Measurements from ENCODE around the gene ATP5PO. TPM values are rescaled to one million over a fixed set of nuclear protein-coding genes. Genes with fewer than 3 reads are reported as not detected.
"Not testable (repeated sequence)": the region's sequence is repeated elsewhere in the genome, so short reads cannot be mapped to it uniquely, and the experiment has no call there.

ATP5PO gene
- total and polyA plus RNA-seq, 5 donors from 2014 or later, result 119 to 458 (median 418) TPM

GRCh38 chr21:33863191-33863590 is 52.4 kb downstream of the ATP5PO start:
- not testable (repeated sequence) for H3K9me3 ChIP-seq (ENCODE audit: control insufficient read depth in 2 of 2, low read length in 2 of 2); H3K9me3 Mint-ChIP-seq; H3K36me3 ChIP-seq (ENCODE audit: control insufficient read depth, insufficient read depth, low read length); H3K27ac ChIP-seq (ENCODE audit: insufficient read depth, low read length, poor library complexity, severe bottlenecking); H3K27me3 Mint-ChIP-seq; H3K4me3 Mint-ChIP-seq; DNase-seq; H3K4me1 Mint-ChIP-seq; ATAC-seq (ENCODE audit: low read depth in 2 of 2); H3K36me3 Mint-ChIP-seq; H3K27me3 ChIP-seq (ENCODE audit: control insufficient read depth, insufficient read depth, low read length); H3K4me3 ChIP-seq (ENCODE audit: low read depth, low read length); H3K4me1 ChIP-seq (ENCODE audit: control insufficient read depth, insufficient read depth, low read length, poor library complexity, severe bottlenecking); H3K27ac Mint-ChIP-seq

GRCh38 chr21:33861125-33861524 is 54.5 kb downstream of the ATP5PO start:
- Mint-ChIP-seq H3K27ac (no peak overlapping the region), H3K36me3 (no peaks in the 10 kb centered on the region), H3K4me3 (no peak overlapping the region), H3K4me1 (no peaks in the 10 kb centered on the region), H3K27me3 (no peaks in the 10 kb centered on the region), H3K9me3 (no peaks in the 10 kb centered on the region)
- no peak overlapping the region for H3K27ac ChIP-seq (ENCODE audit: insufficient read depth, low read length, poor library complexity, severe bottlenecking)
- ATAC-seq (ENCODE audit: low read depth in 2 of 2) (no peak), DNase-seq (no peak)
- H3K36me3 ChIP-seq (ENCODE audit: control insufficient read depth, insufficient read depth, low read length), result no peaks in the 10 kb centered on the region
- no peaks in the 10 kb centered on the region for H3K27me3 ChIP-seq (ENCODE audit: control insufficient read depth, insufficient read depth, low read length)
- no peaks in the 10 kb centered on the region for H3K9me3 ChIP-seq (ENCODE audit: control insufficient read depth in 2 of 2, low read length in 2 of 2)
- H3K4me3 ChIP-seq (ENCODE audit: low read depth, low read length), result no peak overlapping the region
- H3K4me1 ChIP-seq (ENCODE audit: control insufficient read depth, insufficient read depth, low read length, poor library complexity, severe bottlenecking), result no peaks in the 10 kb centered on the region

GRCh38 chr21:33860332-33860879 is 55.2 kb downstream of the ATP5PO start:
- Mint-ChIP-seq H3K27me3 (no peaks in the 10 kb centered on the region), H3K36me3 (no peaks in the 10 kb centered on the region)

DNA sequence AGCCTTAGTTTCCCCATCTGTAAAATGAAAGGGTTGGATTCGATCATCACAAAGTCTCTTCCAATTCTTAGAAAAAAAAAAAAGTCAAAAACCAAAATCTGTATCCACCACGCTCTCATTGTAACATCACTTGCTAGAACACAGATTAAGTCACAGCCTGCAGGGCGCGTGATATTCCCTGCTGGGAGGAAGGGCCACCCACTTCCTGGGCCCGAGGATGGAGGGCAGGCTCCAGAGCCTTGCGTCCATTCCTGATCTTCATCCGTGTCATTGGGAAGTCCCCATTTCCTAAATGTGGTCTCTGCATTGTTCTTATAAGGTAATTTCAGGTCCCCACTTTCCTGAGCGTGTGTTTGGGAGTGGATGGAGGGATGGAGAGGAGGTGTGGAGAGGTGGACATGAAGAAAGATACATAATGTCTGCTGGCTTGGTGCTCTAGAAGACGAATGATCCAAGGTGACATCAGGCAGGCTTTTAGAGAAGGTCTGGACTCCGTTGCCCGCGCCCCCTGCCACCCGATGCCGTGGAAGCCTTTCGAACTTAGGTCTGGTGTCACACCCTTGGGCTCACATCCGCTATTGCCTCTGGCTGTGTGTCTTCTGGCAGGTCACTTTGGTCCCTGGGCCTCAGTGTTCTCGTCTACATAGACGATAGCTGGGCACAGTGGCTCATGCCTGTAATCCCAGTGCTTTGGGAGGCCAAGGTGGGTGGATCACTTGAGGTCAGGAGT is 56.1 kb downstream of the ATP5PO start:
- H3K27ac ChIP-seq (ENCODE audit: insufficient read depth, low read length, poor library complexity, severe bottlenecking), result no peak overlapping the region
- H3K36me3 ChIP-seq (ENCODE audit: control insufficient read depth, insufficient read depth, low read length), result no peaks in the 10 kb centered on the region
- no peaks in the 10 kb centered on the region for H3K9me3 Mint-ChIP-seq
- no peaks in the 10 kb centered on the region for H3K36me3 Mint-ChIP-seq
- no peak overlapping the region for H3K27ac Mint-ChIP-seq
- ATAC-seq (ENCODE audit: low read depth in 2 of 2), result no peak
- H3K4me1 Mint-ChIP-seq, result no peaks in the 10 kb centered on the region
- H3K4me3 ChIP-seq (ENCODE audit: low read depth, low read length), result no peak overlapping the region
- H3K27me3 Mint-ChIP-seq, result no peaks in the 10 kb centered on the region
- H3K9me3 ChIP-seq (ENCODE audit: control insufficient read depth in 2 of 2, low read length in 2 of 2), result no peaks in the 10 kb centered on the region
- DNase-seq, result no peak
- H3K4me1 ChIP-seq (ENCODE audit: control insufficient read depth, insufficient read depth, low read length, poor library complexity, severe bottlenecking), result no peaks in the 10 kb centered on the region
- no peaks in the 10 kb centered on the region for H3K27me3 ChIP-seq (ENCODE audit: control insufficient read depth, insufficient read depth, low read length)
- H3K4me3 Mint-ChIP-seq, result no peak overlapping the region

More at GRCh38 chr21:33860332-33860879, 55.2 kb downstream of the ATP5PO start:
- ATAC-seq (ENCODE audit: low read depth in 2 of 2), result no peak
- H3K9me3 Mint-ChIP-seq, result no peaks in the 10 kb centered on the region
- Histone ChIP-seq H3K27me3 (ENCODE audit: control insufficient read depth, insufficient read depth, low read length) (no peaks in the 10 kb centered on the region), H3K27ac (ENCODE audit: insufficient read depth, low read length, poor library complexity, severe bottlenecking) (no peak overlapping the region), H3K4me3 (ENCODE audit: low read depth, low read length) (no peak overlapping the region), H3K9me3 (ENCODE audit: control insufficient read depth in 2 of 2, low read length in 2 of 2) (no peaks in the 10 kb centered on the region), H3K4me1 (ENCODE audit: control insufficient read depth, insufficient read depth, low read length, poor library complexity, severe bottlenecking) (no peaks in the 10 kb centered on the region), H3K36me3 (ENCODE audit: control insufficient read depth, insufficient read depth, low read length) (no peaks in the 10 kb centered on the region)
- DNase-seq, result no peak
- H3K27ac Mint-ChIP-seq, result no peak overlapping the region
- no peak overlapping the region for H3K4me3 Mint-ChIP-seq
- no peaks in the 10 kb centered on the region for H3K4me1 Mint-ChIP-seq

DNA sequence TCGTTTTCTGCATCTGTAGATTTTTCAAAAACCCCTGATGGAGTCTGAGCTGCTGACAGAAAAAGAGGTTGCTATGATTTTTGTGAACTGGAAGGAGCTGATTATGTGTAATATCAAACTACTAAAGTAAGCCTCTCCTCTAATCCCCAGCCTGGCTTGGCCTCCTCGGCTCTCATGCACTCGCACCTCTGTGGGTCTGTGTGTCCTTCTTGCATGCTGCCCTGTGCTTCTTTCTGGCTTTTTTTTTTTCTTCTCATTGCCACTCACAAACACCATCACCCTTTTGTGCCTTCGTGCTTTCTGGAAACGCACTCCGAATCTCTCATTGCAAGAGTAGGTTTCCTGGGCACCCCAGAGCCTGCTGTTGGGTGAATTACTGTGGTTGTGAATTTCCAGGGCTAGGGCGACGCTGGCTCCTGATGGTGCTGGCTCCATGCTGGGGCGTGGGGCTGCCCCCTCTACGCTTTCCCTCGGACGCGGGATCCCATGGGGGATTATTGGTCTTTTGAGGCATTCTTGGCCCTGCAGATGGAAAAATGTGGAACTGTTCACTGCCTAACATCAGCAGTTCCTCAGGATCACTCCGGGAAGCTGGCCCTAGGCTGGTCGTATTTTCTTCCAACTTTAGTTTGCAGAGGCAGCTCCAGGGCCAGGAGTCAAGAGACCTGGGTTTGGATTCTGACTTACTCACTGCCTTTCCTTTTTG is 56.8 kb downstream of the ATP5PO start:
- Histone ChIP-seq H3K36me3 (ENCODE audit: control insufficient read depth, insufficient read depth, low read length) (no peaks in the 10 kb centered on the region), H3K27ac (ENCODE audit: insufficient read depth, low read length, poor library complexity, severe bottlenecking) (no peak overlapping the region), H3K27me3 (ENCODE audit: control insufficient read depth, insufficient read depth, low read length) (no peaks in the 10 kb centered on the region), H3K9me3 (ENCODE audit: control insufficient read depth in 2 of 2, low read length in 2 of 2) (no peaks in the 10 kb centered on the region), H3K4me3 (ENCODE audit: low read depth, low read length) (no peak overlapping the region), H3K4me1 (ENCODE audit: control insufficient read depth, insufficient read depth, low read length, poor library complexity, severe bottlenecking) (no peaks in the 10 kb centered on the region)
- H3K36me3 Mint-ChIP-seq, result no peaks in the 10 kb centered on the region
- H3K4me3 Mint-ChIP-seq, result no peak overlapping the region
- ATAC-seq (ENCODE audit: low read depth in 2 of 2) (no peak), DNase-seq (no peak)
- no peaks in the 10 kb centered on the region for H3K9me3 Mint-ChIP-seq
- H3K27ac Mint-ChIP-seq, result no peak overlapping the region
- H3K27me3 Mint-ChIP-seq, result peaks cover 6% of the 10 kb centered on the region
- no peaks in the 10 kb centered on the region for H3K4me1 Mint-ChIP-seq

DNA sequence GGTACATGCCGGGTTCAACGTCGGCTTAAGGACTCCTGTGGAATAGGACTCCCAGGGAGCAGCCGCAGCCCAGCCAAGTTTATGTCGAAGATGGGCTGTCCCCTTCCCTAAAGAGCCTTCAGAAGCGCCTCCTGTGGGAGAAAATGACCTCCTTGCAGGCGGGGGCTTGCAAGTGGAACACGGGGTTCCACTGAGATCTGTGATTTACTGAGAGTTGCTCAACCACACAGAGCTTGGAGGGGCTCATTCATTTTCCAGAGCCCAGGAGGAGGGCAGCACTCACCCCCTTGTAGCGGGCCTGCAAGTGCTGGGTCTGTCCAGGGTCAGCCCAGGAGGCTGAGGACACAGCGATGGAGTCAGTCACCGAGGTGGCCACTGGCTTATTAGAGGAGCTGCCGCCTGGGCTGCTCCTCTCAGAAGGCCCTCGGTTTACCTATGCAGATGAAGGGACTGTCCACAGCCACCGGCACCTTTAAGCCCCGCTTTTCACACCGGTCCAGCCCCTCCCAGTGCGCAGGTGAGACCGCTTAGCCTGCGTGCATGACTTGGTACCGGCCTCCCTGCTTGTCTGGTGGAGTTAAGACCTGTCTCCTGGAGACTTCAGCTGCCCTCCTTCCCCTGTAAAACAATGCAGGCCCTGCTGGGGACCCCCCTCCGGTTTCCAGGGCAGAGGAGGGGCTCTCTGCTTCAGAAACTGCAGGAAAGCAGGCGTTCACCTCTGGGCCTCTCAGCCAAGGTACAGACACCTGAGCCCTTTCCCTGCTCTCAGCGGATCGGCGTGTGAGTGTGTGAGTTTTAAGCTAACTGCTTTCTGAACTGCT is 57.5 kb downstream of the ATP5PO start:
- H3K27ac ChIP-seq (ENCODE audit: insufficient read depth, low read length, poor library complexity, severe bottlenecking), result no peak overlapping the region
- ATAC-seq (ENCODE audit: low read depth in 2 of 2) (no peak), DNase-seq (no peak)
- no peak overlapping the region for H3K27ac Mint-ChIP-seq
- no peak overlapping the region for H3K4me3 Mint-ChIP-seq
- peaks cover 6% of the 10 kb centered on the region for H3K27me3 Mint-ChIP-seq
- no peak overlapping the region for H3K4me3 ChIP-seq (ENCODE audit: low read depth, low read length)
- no peaks in the 10 kb centered on the region for H3K27me3 ChIP-seq (ENCODE audit: control insufficient read depth, insufficient read depth, low read length)
- H3K36me3 Mint-ChIP-seq, result no peaks in the 10 kb centered on the region
- H3K36me3 ChIP-seq (ENCODE audit: control insufficient read depth, insufficient read depth, low read length), result no peaks in the 10 kb centered on the region
- H3K9me3 ChIP-seq (ENCODE audit: control insufficient read depth in 2 of 2, low read length in 2 of 2), result no peaks in the 10 kb centered on the region
- H3K4me1 Mint-ChIP-seq, result no peaks in the 10 kb centered on the region
- no peaks in the 10 kb centered on the region for H3K9me3 Mint-ChIP-seq
- H3K4me1 ChIP-seq (ENCODE audit: control insufficient read depth, insufficient read depth, low read length, poor library complexity, severe bottlenecking), result no peaks in the 10 kb centered on the region

DNA sequence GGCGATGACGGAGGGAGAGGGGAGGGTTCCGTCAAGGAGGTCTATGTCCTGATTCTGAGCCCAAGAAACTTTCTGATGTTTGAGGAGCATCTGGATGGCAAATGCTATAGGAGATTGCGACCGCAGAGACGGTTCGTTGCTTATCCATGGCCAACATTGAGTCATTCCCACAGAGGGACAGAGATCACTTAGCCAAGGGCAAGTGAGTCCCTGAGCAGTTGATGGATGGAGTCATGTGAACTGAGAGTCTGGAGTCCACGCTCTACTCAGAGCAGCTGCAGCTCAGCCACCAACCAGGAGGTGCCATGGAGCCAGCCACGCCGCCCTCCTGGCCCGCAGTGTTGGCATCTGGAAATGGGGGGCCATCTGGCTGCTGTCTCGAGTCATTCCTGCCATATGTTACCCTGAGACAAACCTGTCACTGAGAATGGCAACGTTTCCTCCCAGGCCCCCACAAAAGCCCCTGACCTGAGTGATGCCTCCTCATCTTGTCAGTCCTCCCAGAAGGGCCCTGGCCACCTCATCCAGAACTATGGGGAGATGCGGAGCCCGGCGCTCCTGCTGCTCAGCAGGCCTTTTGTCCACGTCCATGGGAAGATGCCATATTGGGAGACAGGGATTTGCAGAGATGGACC is 58.6 kb downstream of the ATP5PO start:
- Histone ChIP-seq H3K27me3 (ENCODE audit: control insufficient read depth, insufficient read depth, low read length) (no peaks in the 10 kb centered on the region), H3K9me3 (ENCODE audit: control insufficient read depth in 2 of 2, low read length in 2 of 2) (no peaks in the 10 kb centered on the region), H3K27ac (ENCODE audit: insufficient read depth, low read length, poor library complexity, severe bottlenecking) (no peak overlapping the region), H3K4me3 (ENCODE audit: low read depth, low read length) (no peak overlapping the region), H3K4me1 (ENCODE audit: control insufficient read depth, insufficient read depth, low read length, poor library complexity, severe bottlenecking) (no peaks in the 10 kb centered on the region), H3K36me3 (ENCODE audit: control insufficient read depth, insufficient read depth, low read length) (no peaks in the 10 kb centered on the region)
- ATAC-seq (ENCODE audit: low read depth in 2 of 2) (no peak), DNase-seq (no peak)
- no peaks in the 10 kb centered on the region for H3K4me1 Mint-ChIP-seq
- H3K9me3 Mint-ChIP-seq, result no peaks in the 10 kb centered on the region
- H3K36me3 Mint-ChIP-seq, result no peaks in the 10 kb centered on the region
- no peak overlapping the region for H3K4me3 Mint-ChIP-seq
- peaks cover 6% of the 10 kb centered on the region for H3K27me3 Mint-ChIP-seq
- H3K27ac Mint-ChIP-seq, result no peak overlapping the region
